ENCODE results near the gene MYADM. TPM values are rescaled to one million over a fixed set of nuclear protein-coding genes. Genes with fewer than 3 reads are reported as not detected.
"Not testable (repeated sequence)": the region's sequence is repeated elsewhere in the genome, so short reads cannot be mapped to it uniquely, and the experiment has no call there.

MYADM gene
- total RNA-seq, 3 donors from 2014 or later: 30.2 to 54.6 (median 41.9) TPM

DNA sequence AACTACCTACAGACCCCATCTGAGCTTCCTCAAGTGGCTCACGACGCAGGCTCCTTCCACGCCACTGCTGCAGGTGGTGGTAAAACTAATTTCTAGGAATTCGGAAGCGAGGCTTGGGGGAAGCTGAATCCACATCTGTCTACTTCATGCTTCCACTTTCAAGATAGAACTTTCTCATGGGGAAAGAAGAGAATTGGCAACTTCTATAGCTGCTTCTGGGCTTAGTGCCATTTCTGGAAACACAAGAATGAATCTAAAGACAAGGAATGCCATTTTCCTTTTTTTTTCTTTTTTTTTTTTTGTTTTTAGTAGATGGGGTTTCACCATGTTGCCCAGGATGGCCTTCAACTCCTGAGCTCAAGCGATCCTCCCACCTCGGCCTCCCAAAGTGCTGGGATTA lies 40.8 kb upstream of the MYADM start:
- no peak for TF ChIP-seq POLR2AphosphoS5 (IDR thresholded peaks at IDR 0.05)
- TF ChIP-seq, protein P1, sequence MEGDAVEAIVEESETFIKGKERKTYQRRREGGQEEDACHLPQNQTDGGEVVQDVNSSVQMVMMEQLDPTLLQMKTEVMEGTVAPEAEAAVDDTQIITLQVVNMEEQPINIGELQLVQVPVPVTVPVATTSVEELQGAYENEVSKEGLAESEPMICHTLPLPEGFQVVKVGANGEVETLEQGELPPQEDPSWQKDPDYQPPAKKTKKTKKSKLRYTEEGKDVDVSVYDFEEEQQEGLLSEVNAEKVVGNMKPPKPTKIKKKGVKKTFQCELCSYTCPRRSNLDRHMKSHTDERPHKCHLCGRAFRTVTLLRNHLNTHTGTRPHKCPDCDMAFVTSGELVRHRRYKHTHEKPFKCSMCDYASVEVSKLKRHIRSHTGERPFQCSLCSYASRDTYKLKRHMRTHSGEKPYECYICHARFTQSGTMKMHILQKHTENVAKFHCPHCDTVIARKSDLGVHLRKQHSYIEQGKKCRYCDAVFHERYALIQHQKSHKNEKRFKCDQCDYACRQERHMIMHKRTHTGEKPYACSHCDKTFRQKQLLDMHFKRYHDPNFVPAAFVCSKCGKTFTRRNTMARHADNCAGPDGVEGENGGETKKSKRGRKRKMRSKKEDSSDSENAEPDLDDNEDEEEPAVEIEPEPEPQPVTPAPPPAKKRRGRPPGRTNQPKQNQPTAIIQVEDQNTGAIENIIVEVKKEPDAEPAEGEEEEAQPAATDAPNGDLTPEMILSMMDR (IDR thresholded peaks at IDR 0.05): no peak
- no peak for TF ChIP-seq POLR2A (IDR thresholded peaks at IDR 0.05)
- DNase-seq (ENCODE audit: low spot score in 2 of 2): no peak
- H3K4me1 ChIP-seq: no peaks in the 10 kb centered on the region
- intact Hi-C loops (cut with DNase I; ENCODE audit: low total_unique reads): no loop called here
- no peaks in the 10 kb centered on the region for H3K9me3 ChIP-seq
- H3K36me3 ChIP-seq: no peaks in the 10 kb centered on the region
- no peak overlapping the region for H3K4me3 ChIP-seq
- no peak overlapping the region for H3K27ac ChIP-seq
- H3K27me3 ChIP-seq: peaks cover 0 to 30% of the 10 kb centered on the region in 2 donors

GRCh38 chr19:53828531-53828930 lies 39.2 kb upstream of the MYADM start:
- no peaks in the 10 kb centered on the region for H3K9me3 ChIP-seq
- no peaks in the 10 kb centered on the region for H3K36me3 ChIP-seq
- no peak overlapping the region for H3K27ac ChIP-seq
- TF ChIP-seq, protein P1 (IDR thresholded peaks at IDR 0.05): no peak
- TF ChIP-seq POLR2A (IDR thresholded peaks at IDR 0.05) (no peak), POLR2AphosphoS5 (IDR thresholded peaks at IDR 0.05) (no peak)
- no peak for DNase-seq (ENCODE audit: low spot score in 2 of 2)
- no peaks in the 10 kb centered on the region for H3K4me1 ChIP-seq
- H3K4me3 ChIP-seq: no peak overlapping the region
- intact Hi-C loops (cut with DNase I; ENCODE audit: low total_unique reads): no loop called here
- peaks cover 0 to 30% of the 10 kb centered on the region in 2 donors for H3K27me3 ChIP-seq

DNA sequence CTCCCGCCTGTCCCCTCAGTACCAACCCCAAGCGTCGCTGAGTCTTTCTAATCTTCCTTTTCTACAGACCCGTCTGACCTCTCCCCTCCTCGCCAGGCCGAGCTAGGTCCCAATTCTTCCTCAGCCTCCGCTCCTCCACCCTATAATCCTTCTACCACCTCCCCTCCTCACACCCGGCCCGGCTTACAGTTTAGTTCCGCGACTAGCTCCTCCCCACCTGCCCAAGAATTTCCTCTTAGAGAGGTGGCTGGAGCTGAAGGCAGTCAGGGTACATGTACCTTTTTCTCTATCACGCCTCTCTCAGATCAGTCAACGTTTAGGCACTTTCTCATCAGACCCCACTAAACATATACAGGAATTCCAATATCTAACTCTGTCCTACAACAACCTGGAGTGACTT lies 34.8 kb upstream of the MYADM start:
- H3K4me3 ChIP-seq; H3K27ac ChIP-seq; intact Hi-C loops (cut with DNase I; ENCODE audit: low total_unique reads); H3K4me1 ChIP-seq; H3K36me3 ChIP-seq; H3K9me3 ChIP-seq; DNase-seq (ENCODE audit: low spot score in 2 of 2): not testable (repeated sequence)
- peaks cover 0 to 13% of the 10 kb centered on the region in 2 donors for H3K27me3 ChIP-seq

DNA sequence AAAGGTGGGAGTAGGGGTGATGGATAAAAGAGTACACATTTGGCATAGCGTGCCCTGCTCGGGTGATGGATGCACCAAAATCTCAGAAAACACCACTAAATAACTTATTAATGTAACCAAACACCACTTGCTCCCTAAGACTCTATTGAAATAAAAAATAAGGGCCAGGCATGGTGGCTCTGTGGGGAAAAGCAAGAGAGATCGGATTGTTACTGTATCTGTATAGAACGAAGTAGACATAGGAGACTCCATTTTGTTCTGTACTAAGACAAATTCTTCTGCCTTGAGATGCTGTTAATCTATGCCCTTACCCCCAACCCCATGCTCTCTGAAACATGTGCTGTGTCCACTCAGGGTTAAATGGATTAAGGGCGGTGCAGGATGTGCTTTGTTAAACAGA lies 29.2 kb upstream of the MYADM start:
- H3K27me3 ChIP-seq; H3K4me3 ChIP-seq; H3K27ac ChIP-seq; H3K4me1 ChIP-seq; H3K36me3 ChIP-seq; intact Hi-C loops (cut with DNase I; ENCODE audit: low total_unique reads); DNase-seq (ENCODE audit: low spot score in 2 of 2); H3K9me3 ChIP-seq: not testable (repeated sequence)

DNA sequence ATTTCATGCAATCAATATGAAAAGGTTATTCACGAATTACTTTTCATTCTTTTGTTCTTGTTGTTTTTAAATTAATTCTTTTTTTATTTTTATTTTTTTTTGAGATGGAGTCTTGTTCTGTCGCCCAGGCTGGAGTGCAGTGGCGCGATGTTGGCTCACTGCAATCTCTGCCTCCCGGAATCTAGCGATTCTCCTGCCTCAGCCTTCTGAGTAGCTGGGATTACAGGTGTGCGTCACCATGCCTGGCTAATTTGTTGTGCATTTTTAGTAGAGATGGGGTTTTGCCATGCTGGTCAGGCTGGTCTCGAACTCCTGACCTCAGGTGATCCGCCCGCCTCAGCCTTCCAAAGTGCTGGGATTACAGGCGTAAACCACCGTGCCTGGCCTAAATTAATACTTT lies 27.4 kb upstream of the MYADM start:
- intact Hi-C loops (cut with DNase I; ENCODE audit: low total_unique reads); DNase-seq (ENCODE audit: low spot score in 2 of 2); H3K27ac ChIP-seq; H3K4me3 ChIP-seq; H3K9me3 ChIP-seq; H3K27me3 ChIP-seq; H3K36me3 ChIP-seq; H3K4me1 ChIP-seq: not testable (repeated sequence)

DNA sequence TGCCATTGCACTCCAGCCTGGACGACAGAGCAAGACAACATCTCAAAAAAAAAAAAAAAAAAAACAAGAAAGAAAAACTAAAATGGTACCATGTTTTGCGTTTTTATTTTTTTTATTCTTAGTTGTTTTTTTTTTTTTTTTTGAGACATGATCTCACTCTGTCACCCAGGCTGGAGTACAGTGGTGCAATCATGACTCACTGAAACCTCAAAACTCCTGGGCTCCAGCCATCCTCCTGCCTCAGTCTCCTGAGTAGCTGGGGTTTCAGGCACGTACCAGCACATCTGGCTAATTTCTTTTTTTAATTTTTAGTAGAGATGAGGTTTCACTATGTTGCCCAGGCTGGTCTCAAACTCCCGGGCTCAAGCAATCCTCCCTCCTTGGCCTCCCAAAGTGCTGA lies 26.8 kb upstream of the MYADM start:
- H3K4me3 ChIP-seq; DNase-seq (ENCODE audit: low spot score in 2 of 2); H3K36me3 ChIP-seq; intact Hi-C loops (cut with DNase I; ENCODE audit: low total_unique reads); H3K27me3 ChIP-seq; H3K4me1 ChIP-seq; H3K27ac ChIP-seq; H3K9me3 ChIP-seq: not testable (repeated sequence)

DNA sequence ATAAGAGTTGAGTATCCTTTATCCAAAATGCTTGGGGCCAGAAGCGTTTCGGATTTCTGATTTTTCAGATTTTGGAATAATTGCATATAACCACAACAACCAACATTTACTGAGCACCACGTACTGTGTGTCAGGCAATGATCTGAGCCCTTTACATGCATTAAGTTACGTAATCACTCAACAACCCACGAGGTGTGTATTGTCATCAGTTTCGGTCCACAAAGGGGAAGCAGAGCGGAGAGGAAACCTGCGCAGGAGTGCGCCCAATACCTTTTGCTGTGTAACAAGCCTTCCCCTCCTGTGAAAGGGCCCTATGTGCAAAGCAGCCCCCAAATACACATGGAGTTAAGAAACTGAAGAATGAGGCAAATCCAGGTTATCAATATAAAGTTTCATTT lies 22.8 kb upstream of the MYADM start:
- H3K36me3 ChIP-seq: no peaks in the 10 kb centered on the region
- DNase-seq (ENCODE audit: low spot score in 2 of 2): no peak
- H3K27me3 ChIP-seq: no peaks in the 10 kb centered on the region
- no peak for TF ChIP-seq POLR2AphosphoS5 (IDR thresholded peaks at IDR 0.05)
- TF ChIP-seq, protein P1 (IDR thresholded peaks at IDR 0.05): no peak
- no peak for TF ChIP-seq POLR2A (IDR thresholded peaks at IDR 0.05)
- H3K4me1 ChIP-seq: no peaks in the 10 kb centered on the region
- intact Hi-C loops (cut with DNase I; ENCODE audit: low total_unique reads): no loop called here
- no peak overlapping the region for H3K27ac ChIP-seq
- no peak overlapping the region for H3K4me3 ChIP-seq
- no peaks in the 10 kb centered on the region for H3K9me3 ChIP-seq

All from breast epithelium (tissue), 4 donors.